Hepatocyte (in vitro differentiated cells): ENCODE measurements around the gene PRAMEF18.
"Not testable (repeated sequence)": the region's sequence is repeated elsewhere in the genome, so short reads cannot be mapped to it uniquely, and the experiment has no call there.

Experiments
- EZH2 ChIP-seq: fragments of 200-600 bp; sonication (generic); IDR thresholded peaks from 2 replicates; pipeline ENCODE4 v1.6.1; 2016; ENCODE audit warnings: antibody characterized with exemption, mild to moderate bottlenecking, borderline replicate concordance
- TF ChIP-seq, protein P1 (sequence below): fragments of 200-600 bp; sonication (generic); IDR thresholded peaks from 2 replicates; pipeline ENCODE4 v1.5.1; 2016; ENCODE audit warnings: antibody characterized with exemption, mild to moderate bottlenecking; ENCODE audit not compliant: poor library complexity

GRCh38 chr1:13246554-13246871 lies 20.6 kb upstream of the PRAMEF18 start:
- TF ChIP-seq, protein P1, sequence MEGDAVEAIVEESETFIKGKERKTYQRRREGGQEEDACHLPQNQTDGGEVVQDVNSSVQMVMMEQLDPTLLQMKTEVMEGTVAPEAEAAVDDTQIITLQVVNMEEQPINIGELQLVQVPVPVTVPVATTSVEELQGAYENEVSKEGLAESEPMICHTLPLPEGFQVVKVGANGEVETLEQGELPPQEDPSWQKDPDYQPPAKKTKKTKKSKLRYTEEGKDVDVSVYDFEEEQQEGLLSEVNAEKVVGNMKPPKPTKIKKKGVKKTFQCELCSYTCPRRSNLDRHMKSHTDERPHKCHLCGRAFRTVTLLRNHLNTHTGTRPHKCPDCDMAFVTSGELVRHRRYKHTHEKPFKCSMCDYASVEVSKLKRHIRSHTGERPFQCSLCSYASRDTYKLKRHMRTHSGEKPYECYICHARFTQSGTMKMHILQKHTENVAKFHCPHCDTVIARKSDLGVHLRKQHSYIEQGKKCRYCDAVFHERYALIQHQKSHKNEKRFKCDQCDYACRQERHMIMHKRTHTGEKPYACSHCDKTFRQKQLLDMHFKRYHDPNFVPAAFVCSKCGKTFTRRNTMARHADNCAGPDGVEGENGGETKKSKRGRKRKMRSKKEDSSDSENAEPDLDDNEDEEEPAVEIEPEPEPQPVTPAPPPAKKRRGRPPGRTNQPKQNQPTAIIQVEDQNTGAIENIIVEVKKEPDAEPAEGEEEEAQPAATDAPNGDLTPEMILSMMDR, result not testable (repeated sequence)
- not testable (repeated sequence) for TF ChIP-seq EZH2
